NB4 (cell line): Measurements from ENCODE around the gene ZBED4.

ENCODE experiments used
- CTCF ChIP-seq: IDR thresholded peaks from one replicate; pipeline ENCODE4 v1.5.1; 2012; ENCODE audit warnings: low read depth, low read length
- MAX ChIP-seq: IDR thresholded peaks from 2 replicates; pipeline ENCODE4 v1.6.1; 2011; ENCODE audit warnings: low read depth, low read length
- MYC ChIP-seq: IDR thresholded peaks from 2 replicates; pipeline ENCODE4 v1.6.1; 2011; ENCODE audit warnings: low read depth, low read length
- POLR2A ChIP-seq: IDR thresholded peaks from 2 replicates; pipeline ENCODE4 v1.6.1; 2011; ENCODE audit warnings: mild to moderate bottlenecking; ENCODE audit not compliant: insufficient read length; ENCODE audit errors: extremely low read depth

DNA sequence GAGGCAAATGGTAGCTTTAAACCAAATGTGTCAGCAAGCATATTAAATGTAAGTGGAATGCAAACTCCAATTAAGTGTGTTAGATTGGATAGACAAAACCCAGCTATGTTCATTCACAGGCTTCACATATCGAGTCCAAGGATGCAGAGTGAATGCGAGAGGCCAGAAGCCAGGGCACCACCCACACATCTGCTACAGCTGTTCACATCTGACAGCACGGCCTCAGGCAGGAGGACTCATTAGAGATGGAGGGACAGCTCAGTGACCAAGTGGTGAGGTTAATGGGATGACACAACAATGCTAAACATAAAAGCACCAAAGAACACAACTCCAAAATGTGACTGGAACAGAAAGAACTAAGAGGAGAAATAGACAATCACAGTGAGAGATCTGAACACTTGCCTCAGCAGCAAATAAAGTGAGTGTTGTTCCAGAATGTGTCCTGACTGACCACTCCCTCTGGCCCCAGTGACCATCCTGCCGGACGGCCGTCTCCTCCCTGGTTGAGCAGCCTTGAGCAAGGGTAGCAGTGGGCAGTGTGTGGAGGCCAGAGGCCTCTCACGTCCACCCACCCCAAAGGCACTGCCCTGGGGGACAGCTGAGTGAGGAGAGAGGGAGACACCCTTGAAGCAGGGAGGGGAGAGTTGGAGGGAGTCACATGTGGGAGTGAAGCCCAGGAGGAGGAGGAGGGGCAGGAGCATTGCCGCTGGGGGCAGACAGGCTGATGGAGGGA, 40.8 kb downstream of the ZBED4 start:
- no peak for TF ChIP-seq CTCF
- TF ChIP-seq POLR2A: no peak
- no peak for TF ChIP-seq MYC
- TF ChIP-seq MAX: no peak
